HepG2 (cell line): ENCODE data around the gene SH3BGRL2. TPM values are rescaled to one million over a fixed set of nuclear protein-coding genes. Genes with fewer than 3 reads are reported as not detected.

Experiments
- ARID5B ChIP-seq: IDR thresholded peaks from 2 replicates; pipeline ENCODE4 v1.4.0; 2020; ENCODE audit warnings: mild to moderate bottlenecking, missing genetic modification reagents
- CEBPB ChIP-seq: IDR thresholded peaks from 2 replicates; pipeline ENCODE4 v1.6.1; 2011; ENCODE audit warnings: low read depth, low read length, improper control_type of control experiment, borderline replicate concordance
- ELF3 ChIP-seq: IDR thresholded peaks from 2 replicates; pipeline ENCODE4 v1.6.1; 2016; ENCODE audit warnings: missing genetic modification reagents, missing compliant biosample characterization
- FOXK2 ChIP-seq: fragments of 450-650 bp; IDR thresholded peaks from 2 replicates; pipeline ENCODE4 v1.6.1; 2016
- GZF1 ChIP-seq: sonication (generic); formaldehyde crosslinking; IDR thresholded peaks from 2 replicates; pipeline ENCODE4 v1.5.1; 2020; ENCODE audit warnings: mild to moderate bottlenecking, missing genetic modification reagents
- HOXA3 ChIP-seq: sonication (generic); formaldehyde crosslinking; IDR thresholded peaks from 2 replicates; pipeline ENCODE4 v1.5.0; 2020; ENCODE audit warnings: missing genetic modification reagents
- KLF15 ChIP-seq: sonication (generic); formaldehyde crosslinking; IDR thresholded peaks from 2 replicates; pipeline ENCODE4 v1.8.1; 2023; ENCODE audit warnings: borderline replicate concordance, mild to moderate bottlenecking, inconsistent platforms, missing genetic modification reagents, mixed read lengths
- MTERF4 ChIP-seq: sonication (generic); formaldehyde crosslinking; IDR thresholded peaks from 2 replicates; pipeline ENCODE4 v1.8.0; 2023; ENCODE audit warnings: mild to moderate bottlenecking, missing genetic modification reagents
- PCBP1 ChIP-seq: fragments of 200-400 bp; formaldehyde crosslinking; IDR thresholded peaks from 2 replicates; pipeline ENCODE4 v1.6.1; 2017; ENCODE audit warnings: mild to moderate bottlenecking, low read depth, low read length, borderline replicate concordance
- PHF5A ChIP-seq: IDR thresholded peaks from one replicate; pipeline ENCODE4 v1.6.1; 2018; ENCODE audit warnings: low read depth, missing genetic modification reagents; ENCODE audit not compliant: unreplicated experiment
- PPARG ChIP-seq: conservative IDR thresholded peaks from 2 replicates; pipeline ENCODE4 v1.6.1; 2016; ENCODE audit warnings: missing biosample characterization, missing genetic modification reagents
- SIX1 ChIP-seq: sonication (generic); formaldehyde crosslinking; IDR thresholded peaks from 2 replicates; pipeline ENCODE4 v1.4.0; 2020; ENCODE audit warnings: missing genetic modification reagents, borderline replicate concordance
- SKIL ChIP-seq: sonication (generic); formaldehyde crosslinking; IDR thresholded peaks from 2 replicates; pipeline ENCODE4 v1.8.0; 2022; ENCODE audit warnings: missing genetic modification reagents, mild to moderate bottlenecking, moderate library complexity, borderline replicate concordance
- SMAD3 ChIP-seq: sonication (generic); formaldehyde crosslinking; IDR thresholded peaks from 2 replicates; pipeline ENCODE4 v1.4.0; 2020; ENCODE audit warnings: missing genetic modification reagents
- SP1 ChIP-seq, 2 experiments: fragments of 450-650 bp in 1 of 2; sonication (generic) in 1 of 2; formaldehyde crosslinking in 1 of 2; IDR thresholded peaks; 2 replicates each; pipeline versions ENCODE4 v1.4.0 to v1.6.1; 2016 to 2020; ENCODE audit warnings: missing genetic modification reagents in 1 of 2
- ZBTB20 ChIP-seq: sonication (generic); formaldehyde crosslinking; IDR thresholded peaks from 2 replicates; pipeline ENCODE4 v1.8.1; 2023; ENCODE audit warnings: missing genetic modification reagents, low read depth, mild to moderate bottlenecking, borderline replicate concordance
- ZGPAT ChIP-seq: IDR thresholded peaks from 2 replicates; pipeline ENCODE4 v1.6.1; 2016; ENCODE audit warnings: mild to moderate bottlenecking
- ZNF251 ChIP-seq: sonication (generic); formaldehyde crosslinking; IDR thresholded peaks from 2 replicates; pipeline ENCODE4 v1.9.0; 2021; ENCODE audit warnings: mild to moderate bottlenecking, missing genetic modification reagents
- ZNF292 ChIP-seq: sonication (generic); formaldehyde crosslinking; IDR thresholded peaks from 2 replicates; pipeline ENCODE4 v1.8.1; 2022; ENCODE audit warnings: mild to moderate bottlenecking, low read depth, missing genetic modification reagents, borderline replicate concordance
- ZNF510 ChIP-seq: sonication (generic); formaldehyde crosslinking; IDR thresholded peaks from 2 replicates; pipeline ENCODE4 v1.4.0; 2020; ENCODE audit warnings: low read depth, mild to moderate bottlenecking, missing genetic modification reagents
- ZNF629 ChIP-seq: sonication (generic); formaldehyde crosslinking; conservative IDR thresholded peaks from 2 replicates; pipeline ENCODE4 v1.5.0; 2020; ENCODE audit warnings: missing genetic modification reagents
- polyA plus RNA-seq, 8 experiments: library from polyadenylated mRNA; depleted of rRNA in 3 of 8; stranded (reverse) in 7 of 8; unstranded in 1 of 8; fragments of >200 nt; fragmentation: Illumina TruSeq in 4 of 8; extraction: Trizol in 4 of 8; gene quantifications; 2 replicates each; pipeline versions ENCODE4 v1.2.1 to v1.2.3, GENCODE V29; 2011 to 2016; ENCODE audit warnings: low read depth in 4 of 8, missing spikeins in 1 of 8, mixed read lengths in 1 of 8; ENCODE audit not compliant: insufficient read depth in 1 of 8
- total RNA-seq, 5 experiments: library from RNA; depleted of rRNA; stranded (reverse); fragments of >200 nt; fragmentation: Illumina TruSeq; extraction: Trizol; gene quantifications; 2 replicates each; pipeline ENCODE4 v1.2.3, GENCODE V29; 2016; ENCODE audit warnings: low read depth in 1 of 5

SH3BGRL2 gene
- total and polyA plus RNA-seq, 2 of the 13 experiments (the other 11 are each of a cell fraction or from before 2014, with no cell fraction given) = 10.9 to 28.8 TPM

- TF ChIP-seq ZGPAT (CRISPR knock-in tag) = peak; percentile 68; the same call in 1 of the 2 replicates
- peak; percentile 94 for TF ChIP-seq ZBTB20 (CRISPR knock-in tag)
- no peak for TF ChIP-seq FOXK2
- peak; percentile 64; the same call in 1 of the 2 replicates for TF ChIP-seq HOXA3 (CRISPR knock-in tag)
- peak; percentile 73; the same call in 1 of the 2 replicates for TF ChIP-seq CEBPB
- TF ChIP-seq SP1 (IDR thresholded peaks at IDR 0.05) = no peak
- TF ChIP-seq SP1 (CRISPR knock-in tag; IDR thresholded peaks at IDR 0.05) = no peak
- no peak for TF ChIP-seq PPARG
- TF ChIP-seq ZNF292 (CRISPR knock-in tag) = no peak
- no peak for TF ChIP-seq SIX1 (CRISPR knock-in tag)
- no peak for TF ChIP-seq PCBP1
- no peak for TF ChIP-seq KLF15 (CRISPR knock-in tag)
- TF ChIP-seq SKIL (CRISPR knock-in tag) = no peak; the same call in 1 of the 2 replicates
- TF ChIP-seq ZNF629 (CRISPR knock-in tag) = 0 out of 2 replicates have a peak, but pooled peaks have one; percentile 17
- no peak for TF ChIP-seq ZNF251 (CRISPR knock-in tag)
- TF ChIP-seq ELF3 (CRISPR knock-in tag) = peak; percentile 62
- TF ChIP-seq SMAD3 (CRISPR knock-in tag) = 0 out of 2 replicates have a peak, but pooled peaks have one; percentile 44
- TF ChIP-seq GZF1 = no peak
- TF ChIP-seq ARID5B (CRISPR knock-in tag) = peak; percentile 81
- TF ChIP-seq ZNF510 (CRISPR knock-in tag) = no peak
- no peak for TF ChIP-seq PHF5A (CRISPR knock-in tag)
- TF ChIP-seq MTERF4 (CRISPR knock-in tag) = no peak
These were observed 22.6 kb upstream of the SH3BGRL2 start (continued) for GRCh38 chr6:79608334-79609224.
